GM21619 (cell line): ENCODE data around the gene WWC2.

ENCODE experiments used
- ATAC-seq: cut with Tn5 transposase; IDR thresholded peaks from one replicate; pipeline ENCODE4 v1.9.1; 2021; ENCODE audit not compliant: unreplicated experiment

Gene WWC2

GRCh38 chr4:183098723-183099536 lies at the start of gene WWC2:
Gene WWC2, plus strand, starts transcription at chr4:183099257. Its CDS starts 235 bp downstream, at chr4:183099492.
- peak; percentile 58 for ATAC-seq

- no peak for ATAC-seq
Measured at GRCh38 chr4:183053681-183054080, 45.4 kb upstream of the WWC2 start.

GRCh38 chr4:183057255-183057654 lies 41.8 kb upstream of the WWC2 start:
- ATAC-seq: no peak

- ATAC-seq: peak; percentile 45
Measured at GRCh38 chr4:183059797-183060196, 39.3 kb upstream of the WWC2 start.

GRCh38 chr4:183068502-183068901 lies 30.6 kb upstream of the WWC2 start:
- ATAC-seq: no peak

- ATAC-seq: no peak
Measured at GRCh38 chr4:183071222-183071621, 27.8 kb upstream of the WWC2 start.

GRCh38 chr4:183072176-183072575 lies 26.9 kb upstream of the WWC2 start:
- ATAC-seq: no peak

- ATAC-seq: no peak
Measured at GRCh38 chr4:183073838-183074145, 25.3 kb upstream of the WWC2 start.

GRCh38 chr4:183074288-183074990 lies 24.6 kb upstream of the WWC2 start:
- ATAC-seq: no peak

GRCh38 chr4:183078634-183079033 lies 20.4 kb upstream of the WWC2 start:
- no peak for ATAC-seq

- ATAC-seq: no peak
Measured at GRCh38 chr4:183080372-183081115, 18.5 kb upstream of the WWC2 start.

- no peak for ATAC-seq
Measured at GRCh38 chr4:183081116-183081469, 18.0 kb upstream of the WWC2 start.

- ATAC-seq: no peak
Measured at GRCh38 chr4:183082053-183082452, 17.0 kb upstream of the WWC2 start.

- no peak for ATAC-seq
Measured at GRCh38 chr4:183094393-183095198, 4.5 kb upstream of the WWC2 start.

- ATAC-seq: no peak
Measured at GRCh38 chr4:183095199-183095512, 3.9 kb upstream of the WWC2 start.

GRCh38 chr4:183096276-183096965 lies 2.6 kb upstream of the WWC2 start:
- no peak for ATAC-seq

- no peak for ATAC-seq
Measured at GRCh38 chr4:183097231-183098018, 1.6 kb upstream of the WWC2 start.

- ATAC-seq: peak; percentile 46
Measured at GRCh38 chr4:183098019-183098722, 886 bp upstream of the WWC2 start.
